GM19099 (cell line): ENCODE data around the gene LMAN1L.

Source experiments
- POLR2A ChIP-seq: IDR thresholded peaks from 3 replicates; pipeline ENCODE4 v1.6.1; 2011; ENCODE audit warnings: low read depth; ENCODE audit not compliant: insufficient read length; ENCODE audit errors: extremely low read depth

The LMAN1L gene

DNA sequence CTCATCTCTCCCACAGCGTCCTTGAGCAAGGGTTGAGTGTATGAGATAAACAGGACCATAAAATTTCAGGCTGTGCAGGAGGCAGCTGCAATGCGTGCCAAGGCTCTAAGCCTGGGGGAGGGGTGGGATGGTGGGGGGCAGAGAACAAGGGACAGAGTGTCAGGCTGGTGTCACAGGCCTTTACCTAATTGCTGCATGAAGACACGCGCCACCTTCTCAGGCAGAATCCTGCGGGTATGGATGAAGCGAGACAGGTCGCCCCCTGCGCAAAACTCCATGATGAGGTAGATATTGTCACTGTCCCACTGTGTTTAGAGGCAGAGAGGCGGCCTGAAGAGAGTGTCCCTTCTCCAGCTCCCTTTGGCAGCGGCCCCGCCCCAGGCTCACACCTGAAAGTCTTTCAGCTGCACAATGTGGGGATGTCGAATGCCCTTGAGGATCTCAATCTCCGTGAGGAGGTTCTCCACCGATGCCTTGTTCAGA lies 29.3 kb downstream of the LMAN1L start:
- TF ChIP-seq POLR2A = no peak

DNA sequence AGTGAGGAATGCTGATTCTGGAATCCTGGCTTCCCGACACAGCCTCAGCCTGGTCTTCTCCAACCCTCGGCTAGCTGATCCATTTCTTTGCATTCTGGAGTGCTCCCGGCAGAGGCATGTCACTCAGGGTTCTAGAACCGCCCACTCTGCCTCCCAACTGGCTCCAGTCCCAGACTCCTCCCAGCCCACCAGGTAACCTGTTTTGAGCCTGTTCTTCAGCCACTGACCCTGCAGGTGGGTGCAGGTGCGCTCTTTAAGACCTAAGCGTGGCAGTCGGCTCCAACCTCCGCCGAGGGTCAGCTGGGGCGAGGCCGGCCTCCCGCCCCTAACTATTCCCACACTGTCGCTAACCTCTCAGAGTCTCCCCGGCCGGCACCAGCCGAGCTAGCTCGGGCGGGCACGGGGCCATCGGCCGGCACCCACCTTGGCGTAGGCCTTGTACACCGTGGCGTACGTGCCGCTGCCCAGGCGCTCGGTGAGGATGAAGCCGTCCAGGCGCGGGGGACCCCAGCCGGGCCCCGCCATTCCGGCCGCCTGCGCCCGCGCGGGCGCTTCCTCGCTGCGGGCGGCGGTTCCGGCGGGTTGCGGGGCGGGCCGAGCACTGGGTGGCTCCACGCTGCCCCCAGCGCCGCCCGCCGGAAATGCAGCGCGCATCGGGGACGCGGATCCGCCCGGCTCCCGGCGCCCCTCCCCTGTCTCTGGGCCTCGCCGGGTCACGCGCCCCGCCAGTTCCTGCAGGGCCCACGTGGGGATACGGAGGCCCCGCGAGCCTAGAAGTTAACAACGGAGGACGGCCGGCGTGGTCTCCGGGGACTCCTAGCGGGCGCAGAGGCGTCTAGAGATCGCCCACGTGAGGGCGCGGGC lies 30.2 kb downstream of the LMAN1L start, which contains the start of gene ULK3:
TSS of gene ULK3 (minus strand) at position 576 of the 864 bp plus-strand sequence. CDS start at position 525, 51 bp downstream.
- peak; percentile 68 for TF ChIP-seq POLR2A

DNA sequence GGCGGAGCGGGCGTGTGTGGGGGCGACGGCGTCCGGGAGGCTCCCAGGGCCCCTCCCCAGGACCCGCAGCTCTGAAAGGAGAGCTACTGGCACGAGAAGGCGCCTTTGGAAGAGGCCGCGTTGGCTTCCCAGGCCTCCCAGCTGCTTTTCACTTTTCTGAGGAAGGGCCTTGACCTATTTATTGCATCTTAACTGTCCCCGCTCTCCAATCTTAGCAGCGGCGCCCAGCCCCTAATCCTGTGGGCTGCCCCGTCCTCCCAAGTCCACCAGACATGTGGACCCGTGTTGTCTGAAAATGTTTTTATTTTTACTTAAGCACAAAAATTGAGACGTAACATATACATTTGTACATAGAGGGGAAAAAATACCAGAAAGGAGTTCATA lies 30.8 kb downstream of the LMAN1L start:
- no peak for TF ChIP-seq POLR2A

DNA sequence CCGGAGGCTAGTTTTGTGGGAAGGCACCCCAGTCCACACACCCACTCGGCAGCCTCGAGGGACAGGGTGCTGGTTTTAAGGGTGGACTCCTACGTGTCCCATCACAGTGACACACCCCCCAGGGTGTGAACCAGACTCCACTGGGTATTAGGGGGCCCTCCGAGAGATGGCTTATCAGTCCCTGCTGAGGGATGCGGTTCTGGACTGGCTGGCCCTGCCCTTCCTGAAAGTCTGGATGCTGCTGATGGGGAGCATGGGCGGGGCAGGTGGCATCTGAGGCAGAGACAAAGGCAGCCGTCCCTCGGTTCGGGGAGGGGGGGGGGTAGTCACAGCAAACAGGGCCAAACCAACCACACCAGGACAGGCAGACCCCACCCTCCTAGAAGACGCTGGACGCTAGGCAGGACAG lies 31.3 kb downstream of the LMAN1L start:
- TF ChIP-seq POLR2A = no peak

DNA sequence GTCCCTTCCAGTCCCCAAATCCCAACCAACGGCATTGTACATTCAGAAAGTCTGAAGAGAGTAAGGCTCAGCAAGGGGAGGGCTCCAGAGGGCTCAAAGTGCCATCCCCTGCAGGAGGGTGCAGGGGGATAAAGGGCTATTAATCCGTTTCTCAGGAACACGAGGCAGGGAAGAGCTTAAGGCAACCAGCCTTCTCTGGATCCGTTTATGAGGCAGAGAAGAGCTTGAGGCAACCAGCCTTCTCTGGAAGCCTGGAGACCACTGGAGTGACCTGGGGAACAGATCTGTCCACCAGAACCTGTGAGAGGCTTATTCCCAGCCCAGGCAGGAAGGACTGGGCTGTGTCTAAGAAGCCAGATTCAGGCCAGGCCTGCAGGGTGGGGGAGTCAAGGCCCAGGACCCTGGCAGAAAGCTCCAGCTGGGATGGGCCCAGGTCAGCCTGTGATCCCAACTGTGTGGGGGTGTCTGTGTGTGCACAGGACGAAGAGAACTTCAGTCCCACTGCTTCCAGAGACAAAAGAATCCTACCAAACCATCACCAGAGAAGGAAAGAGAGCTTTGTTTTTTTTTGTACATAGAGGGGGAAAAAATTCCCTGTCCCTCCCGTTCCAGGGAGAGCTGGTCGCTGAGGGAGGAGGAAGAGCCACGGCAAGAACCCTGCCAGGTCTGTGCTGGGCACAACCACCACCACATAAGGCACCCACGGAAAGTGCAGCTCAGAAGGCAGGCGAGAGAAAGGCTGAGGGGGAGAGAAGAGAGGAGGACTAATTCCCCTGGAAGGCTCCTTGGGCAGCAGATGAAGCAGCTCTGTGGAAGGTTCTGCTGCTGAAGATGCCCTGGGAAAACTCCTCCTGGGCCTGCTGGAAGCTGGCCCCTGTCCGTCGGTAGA lies 31.9 kb downstream of the LMAN1L start:
- no peak for TF ChIP-seq POLR2A

DNA sequence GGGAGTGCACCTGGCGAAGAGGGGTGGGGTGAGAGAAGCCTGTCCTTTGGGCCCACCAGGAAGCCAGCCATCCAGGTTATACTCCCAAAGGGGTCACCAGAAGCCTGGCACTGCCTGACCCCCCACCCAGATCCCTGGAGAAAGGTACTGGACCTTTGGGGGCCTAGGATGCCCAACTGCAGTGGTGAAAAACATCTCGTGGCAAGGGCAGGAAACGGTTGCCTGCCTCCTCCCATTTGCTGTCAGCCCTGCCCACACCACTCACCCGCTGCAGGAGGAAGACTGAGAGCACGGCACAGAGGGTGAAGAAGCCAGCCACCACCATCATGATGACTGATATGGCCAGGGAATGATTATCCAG lies 32.6 kb downstream of the LMAN1L start:
- TF ChIP-seq POLR2A = no peak

DNA sequence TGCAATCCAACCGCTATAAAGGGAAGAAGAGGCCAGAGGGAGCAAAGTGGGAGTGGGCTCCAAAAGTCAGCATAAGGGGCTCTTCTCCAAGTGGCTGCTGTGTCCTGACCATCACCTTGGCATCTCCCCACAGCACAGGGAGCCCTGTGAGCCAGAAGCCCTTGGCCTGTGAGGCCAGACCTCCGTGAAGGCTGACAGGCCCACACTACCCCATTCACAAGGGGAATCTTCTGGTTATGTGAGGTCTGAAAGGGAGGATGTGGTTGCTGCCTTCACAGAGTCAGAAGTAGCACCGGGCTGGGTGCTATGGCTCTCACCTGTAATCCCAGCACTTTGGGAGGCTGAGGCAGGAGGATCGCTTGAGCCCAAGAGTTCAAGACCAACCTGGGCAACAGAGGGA lies 32.9 kb downstream of the LMAN1L start:
- no peak for TF ChIP-seq POLR2A

DNA sequence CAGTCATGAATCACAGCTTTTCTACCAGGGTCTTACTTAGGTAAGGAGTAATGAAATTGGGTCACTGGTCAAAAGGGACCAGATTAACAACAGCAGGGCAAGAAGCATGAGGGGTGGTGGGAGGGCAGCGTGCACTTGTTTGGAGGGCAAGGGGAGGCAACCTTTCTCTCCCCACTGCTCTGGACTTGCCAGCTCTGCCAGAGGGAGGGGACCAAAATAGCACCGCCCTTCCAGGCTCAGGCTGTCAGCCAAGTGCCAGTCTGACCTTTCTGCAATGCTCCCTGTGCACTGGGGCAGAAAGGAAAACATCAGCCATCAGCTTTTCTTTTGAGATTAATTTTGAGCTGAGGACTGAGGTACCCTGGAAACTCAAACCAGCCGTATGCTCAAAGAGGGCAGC lies 34.8 kb downstream of the LMAN1L start:
- no peak for TF ChIP-seq POLR2A

DNA sequence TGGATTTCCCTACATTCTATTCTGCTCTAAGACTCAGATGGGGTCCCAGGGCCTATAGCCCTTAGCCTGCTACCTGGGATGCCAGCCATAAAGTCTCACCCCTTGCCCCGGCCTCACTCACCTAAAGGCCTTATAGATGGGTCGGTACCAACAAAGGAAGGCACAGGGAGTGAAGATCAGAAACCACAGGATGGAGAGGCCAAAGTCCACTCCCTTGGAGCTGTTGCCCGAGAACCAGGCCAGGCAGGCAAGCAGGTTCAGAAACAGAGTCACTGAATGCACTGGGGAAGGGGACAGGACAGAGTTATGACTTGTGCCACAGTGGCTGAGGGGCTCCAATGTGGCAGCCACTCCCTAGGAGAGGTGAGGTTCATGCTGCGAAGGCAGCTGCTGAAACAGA lies 37.8 kb downstream of the LMAN1L start:
- TF ChIP-seq POLR2A = no peak

DNA sequence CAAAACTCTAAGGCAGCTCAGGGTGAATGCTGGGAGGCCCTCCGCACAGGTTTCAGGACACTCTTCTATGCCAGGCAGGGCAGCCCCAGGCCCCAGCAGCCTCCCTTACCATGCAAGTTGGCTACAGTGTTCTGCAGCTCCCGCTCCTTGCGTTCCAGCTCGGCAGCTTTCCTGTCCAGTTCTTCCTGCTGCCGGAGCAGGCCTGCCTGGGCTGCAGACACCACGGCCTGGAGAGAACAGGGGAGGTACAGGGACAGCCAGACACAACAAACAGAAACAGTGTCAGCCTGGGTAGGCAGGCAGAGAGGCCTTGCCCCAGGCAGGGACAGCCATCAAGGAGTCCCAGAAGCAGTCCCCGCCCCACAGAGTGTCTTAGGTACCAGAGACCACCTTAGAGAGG lies 39.3 kb downstream of the LMAN1L start:
- no peak for TF ChIP-seq POLR2A

DNA sequence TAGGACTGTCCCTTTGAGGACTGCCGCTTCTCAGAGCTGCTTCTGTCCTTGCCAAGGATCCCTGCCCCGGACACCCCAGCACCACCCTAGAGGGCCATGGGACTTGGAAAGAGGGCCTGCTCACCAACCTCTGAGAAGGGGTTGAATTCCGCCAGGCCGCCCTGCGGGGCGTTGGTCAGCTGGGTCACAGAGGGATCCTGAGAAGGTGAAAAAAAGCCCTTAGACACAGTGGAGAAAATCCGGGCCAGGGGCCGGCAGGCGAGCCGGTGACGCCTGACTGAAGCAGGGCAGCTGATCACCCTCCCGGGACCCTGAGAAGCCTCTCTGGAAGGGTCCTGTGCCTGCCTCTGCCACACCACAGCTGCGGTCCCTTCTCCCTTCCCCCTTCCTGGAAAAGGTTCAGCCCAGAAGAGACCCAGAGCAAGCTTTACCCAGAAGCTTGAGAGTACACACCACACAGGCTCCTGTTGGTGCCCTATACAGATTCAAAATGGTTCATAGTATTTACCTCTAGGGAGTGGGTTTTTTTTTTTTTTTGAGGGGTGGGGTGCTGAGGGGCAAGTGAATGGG lies 41.9 kb downstream of the LMAN1L start:
- no peak for TF ChIP-seq POLR2A

DNA sequence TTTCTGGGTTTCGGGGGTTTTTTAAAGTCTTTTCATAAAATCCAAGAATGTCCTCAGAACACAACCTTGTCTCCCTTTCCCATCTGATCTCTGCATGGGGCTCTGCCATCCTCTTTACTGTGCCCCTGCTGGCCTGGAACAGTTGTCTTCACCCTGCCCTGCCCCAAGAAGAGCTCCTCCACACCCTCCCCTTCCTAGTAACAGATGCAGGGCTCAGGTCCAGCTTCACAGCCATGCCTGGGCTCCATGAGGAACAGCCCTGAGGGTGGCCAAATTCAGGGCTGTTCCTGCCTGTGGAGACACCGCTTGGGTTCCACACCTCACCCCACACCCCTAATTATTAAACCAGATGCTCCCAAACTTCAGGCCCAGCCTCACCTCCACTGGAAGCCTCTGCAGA lies 43.2 kb downstream of the LMAN1L start:
- no peak for TF ChIP-seq POLR2A

DNA sequence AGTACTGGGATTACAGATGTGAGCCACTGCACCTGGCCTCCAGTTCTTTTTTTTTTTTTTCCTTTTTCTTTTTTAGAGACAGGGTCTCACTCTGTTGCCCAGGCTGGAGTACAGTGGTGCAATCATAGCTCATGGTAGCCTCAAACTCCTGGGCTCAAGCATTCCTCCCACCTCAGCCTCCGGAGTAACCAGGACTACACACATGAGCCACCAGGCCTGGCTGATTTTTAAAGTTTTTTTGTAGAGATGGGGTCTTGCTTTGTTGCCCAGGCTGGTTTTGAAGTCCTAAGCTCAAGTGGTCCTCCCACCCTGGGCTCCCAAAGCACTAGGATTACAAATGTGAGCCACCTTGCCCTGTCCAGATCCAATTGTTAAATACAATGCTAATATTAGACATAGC lies 43.9 kb downstream of the LMAN1L start:
- TF ChIP-seq POLR2A = no peak

DNA sequence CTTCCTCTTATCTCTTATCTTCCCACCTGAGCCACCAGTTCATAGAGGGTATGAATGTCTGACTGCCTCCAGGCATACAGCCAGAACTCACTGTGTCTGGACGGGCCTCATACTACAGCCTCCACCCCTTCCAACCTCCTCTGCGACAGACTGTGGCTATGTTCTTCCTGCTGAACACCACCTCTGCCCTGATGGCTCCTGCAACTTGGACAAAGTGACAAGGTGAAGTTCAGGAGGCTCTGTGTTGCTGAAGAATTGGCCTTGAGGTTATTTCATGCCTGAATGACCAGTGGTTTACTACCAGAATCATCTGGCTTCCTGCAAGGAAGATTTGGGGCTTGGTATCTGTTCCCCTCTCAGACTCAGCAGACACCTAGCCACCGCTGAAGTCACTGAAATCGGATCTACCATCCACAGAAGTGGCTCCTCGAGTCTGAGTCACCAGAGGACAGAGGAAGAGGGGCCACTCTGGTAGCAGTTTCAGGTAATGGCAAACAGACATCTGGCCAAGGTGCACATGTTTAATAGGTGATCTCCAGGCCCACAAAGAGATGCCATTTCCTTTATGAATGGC lies 44.5 kb downstream of the LMAN1L start:
- no peak for TF ChIP-seq POLR2A
